Ovary (tissue), 3 donors: ENCODE results near the gene TRIO.

Experiments
- POLR2A ChIP-seq: fragments of 450-650 bp; IDR thresholded peaks from one replicate; pipeline ENCODE4 v1.6.1; 2017; ENCODE audit warnings: antibody characterized with exemption, mild to moderate bottlenecking, moderate library complexity
- TF ChIP-seq, protein P1 (sequence below), 3 donors: fragments of 450-650 bp in 2 of 3; fragments of 200-600 bp in 1 of 3; IDR thresholded peaks; one replicate each; pipeline versions ENCODE4 v1.5.1 to v1.8.0; 2016 to 2022; ENCODE audit warnings: antibody characterized with exemption in 3 of 3, mild to moderate bottlenecking in 1 of 3
- donor health status: DM: no; HTN: no; CAD: no.

DNA sequence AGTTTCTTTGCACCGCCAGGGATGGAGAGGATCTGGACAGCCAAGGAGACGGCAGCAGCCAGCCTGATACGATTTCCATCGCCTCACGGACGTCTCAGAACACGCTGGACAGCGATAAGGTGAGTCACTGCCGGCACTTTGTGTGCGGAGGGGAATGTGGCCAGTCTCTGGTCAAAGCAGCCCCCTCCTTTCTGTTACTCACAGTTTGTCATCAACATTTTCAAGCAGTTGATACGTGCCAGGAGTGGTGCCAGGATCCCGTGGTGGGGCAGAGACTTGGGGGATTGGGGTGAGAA, 263.4 kb downstream of the TRIO start:
- TF ChIP-seq, protein P1, sequence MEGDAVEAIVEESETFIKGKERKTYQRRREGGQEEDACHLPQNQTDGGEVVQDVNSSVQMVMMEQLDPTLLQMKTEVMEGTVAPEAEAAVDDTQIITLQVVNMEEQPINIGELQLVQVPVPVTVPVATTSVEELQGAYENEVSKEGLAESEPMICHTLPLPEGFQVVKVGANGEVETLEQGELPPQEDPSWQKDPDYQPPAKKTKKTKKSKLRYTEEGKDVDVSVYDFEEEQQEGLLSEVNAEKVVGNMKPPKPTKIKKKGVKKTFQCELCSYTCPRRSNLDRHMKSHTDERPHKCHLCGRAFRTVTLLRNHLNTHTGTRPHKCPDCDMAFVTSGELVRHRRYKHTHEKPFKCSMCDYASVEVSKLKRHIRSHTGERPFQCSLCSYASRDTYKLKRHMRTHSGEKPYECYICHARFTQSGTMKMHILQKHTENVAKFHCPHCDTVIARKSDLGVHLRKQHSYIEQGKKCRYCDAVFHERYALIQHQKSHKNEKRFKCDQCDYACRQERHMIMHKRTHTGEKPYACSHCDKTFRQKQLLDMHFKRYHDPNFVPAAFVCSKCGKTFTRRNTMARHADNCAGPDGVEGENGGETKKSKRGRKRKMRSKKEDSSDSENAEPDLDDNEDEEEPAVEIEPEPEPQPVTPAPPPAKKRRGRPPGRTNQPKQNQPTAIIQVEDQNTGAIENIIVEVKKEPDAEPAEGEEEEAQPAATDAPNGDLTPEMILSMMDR (IDR thresholded peaks at IDR 0.05): no peak
- no peak for TF ChIP-seq POLR2A
